Fibroblast of the conjunctiva (primary cell): ENCODE results near the gene CAPN10.

Experiments used
- DNase-seq: peaks from one replicate; pipeline ENCODE4 v3.0.0-alpha.2; 2010; ENCODE audit warnings: low read depth

CAPN10 gene

GRCh38 chr2:240575101-240575965, 11.2 kb upstream of the CAPN10 start:
- DNase-seq, result no peak

DNA sequence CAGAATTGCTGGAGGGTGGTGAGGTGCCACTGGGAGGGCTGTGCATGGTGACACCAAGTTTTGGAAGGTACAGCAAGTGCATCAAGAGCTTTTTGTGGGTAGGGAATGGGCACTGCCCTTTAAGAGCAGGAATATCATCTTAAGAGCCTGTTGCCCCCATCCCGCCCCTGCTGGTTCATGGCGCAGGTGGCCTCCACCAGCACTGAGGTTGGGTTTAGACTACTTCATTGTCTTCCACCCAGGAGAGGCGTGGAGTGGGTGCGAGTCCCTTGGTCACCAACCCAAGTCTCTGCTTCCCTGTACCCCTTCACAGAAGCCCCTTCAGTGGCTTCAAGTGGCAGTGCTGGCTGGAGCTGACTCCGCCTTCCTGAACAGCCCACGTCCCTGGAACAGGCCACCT, 10.5 kb upstream of the CAPN10 start:
- no peak for DNase-seq

DNA sequence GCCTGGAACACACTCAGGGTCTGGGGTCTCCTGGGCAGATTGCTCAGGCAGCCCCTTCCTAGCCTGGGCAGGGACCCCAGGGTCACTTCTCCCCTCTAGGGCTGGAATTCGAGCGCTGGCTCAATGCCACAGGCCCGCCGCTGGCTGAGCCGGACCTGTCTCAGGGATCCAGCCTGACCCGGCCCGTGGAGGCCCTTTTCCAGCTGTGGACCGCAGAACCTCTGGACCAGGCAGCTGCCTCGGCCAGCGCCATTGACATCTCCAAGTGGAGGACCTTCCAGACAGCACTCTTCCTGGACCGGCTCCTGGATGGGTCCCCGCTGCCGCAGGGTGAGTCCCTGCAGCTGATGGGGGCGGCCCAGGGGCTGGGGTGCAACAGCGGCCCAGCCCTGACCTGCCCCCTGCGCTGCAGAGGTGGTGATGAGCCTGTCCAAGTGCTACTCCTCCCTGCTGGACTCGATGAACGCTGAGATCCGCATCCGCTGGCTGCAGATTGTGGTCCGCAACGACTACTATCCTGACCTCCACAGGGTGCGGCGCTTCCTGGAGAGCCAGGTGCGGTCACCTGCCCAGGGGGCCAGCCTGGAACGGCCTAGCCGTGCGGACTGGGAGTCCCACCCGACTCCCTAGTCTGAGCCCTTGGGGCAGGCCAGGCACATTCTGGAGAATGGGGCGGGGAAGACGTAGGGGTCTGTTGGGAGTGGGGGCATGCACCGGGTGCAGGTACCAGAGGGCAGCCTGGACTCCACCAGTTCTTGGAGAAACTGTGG, 9.9 kb upstream of the CAPN10 start:
- DNase-seq, result no peak

- DNase-seq, result no peak
Measured at GRCh38 chr2:240577281-240578109, 9.0 kb upstream of the CAPN10 start.

DNA sequence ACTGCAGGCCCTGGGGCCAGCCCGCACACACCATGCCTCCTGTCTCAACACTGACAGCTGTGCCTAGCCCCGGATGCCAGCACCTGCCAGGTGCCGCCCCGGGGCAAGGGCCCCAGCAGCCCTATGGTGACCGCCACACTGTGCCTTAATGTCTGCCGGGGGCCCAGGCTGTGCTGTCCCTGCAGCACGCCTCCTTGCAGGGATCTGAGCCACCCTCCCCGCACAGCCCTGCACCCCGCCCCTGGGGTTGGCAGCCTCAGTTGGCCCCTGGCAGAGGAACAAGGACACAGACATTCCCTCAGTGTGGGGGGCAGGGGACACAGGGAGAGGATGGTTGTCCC, 8.5 kb upstream of the CAPN10 start:
- DNase-seq, result no peak

- no peak for DNase-seq
Measured at GRCh38 chr2:240578488-240578887, 8.0 kb upstream of the CAPN10 start.

GRCh38 chr2:240579071-240579762, 7.3 kb upstream of the CAPN10 start:
- DNase-seq, result no peak

- peak; percentile 50 for DNase-seq
Measured at GRCh38 chr2:240579771-240580614, 6.5 kb upstream of the CAPN10 start.

- no peak for DNase-seq
Measured at GRCh38 chr2:240581811-240582210, 4.7 kb upstream of the CAPN10 start.

DNA sequence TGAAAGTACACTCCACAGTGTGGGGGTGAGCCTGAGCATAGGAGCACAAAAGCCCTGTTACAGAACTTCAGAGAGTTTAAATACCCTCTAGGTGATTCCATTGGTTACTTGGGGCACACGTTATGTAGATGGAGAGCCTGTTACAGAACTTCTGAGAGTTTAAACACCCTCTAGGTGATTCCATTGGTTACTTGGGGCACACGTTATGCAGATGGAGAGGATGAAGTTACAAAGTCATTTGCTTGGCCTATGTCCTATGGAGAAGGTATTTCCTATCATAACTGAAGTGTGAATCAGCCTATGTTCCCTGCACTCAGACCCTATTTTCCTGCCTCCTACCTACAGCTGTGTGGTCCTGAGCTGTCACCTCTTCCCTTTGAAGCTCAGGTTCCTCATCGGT, 3.8 kb upstream of the CAPN10 start:
- DNase-seq, result no peak

DNA sequence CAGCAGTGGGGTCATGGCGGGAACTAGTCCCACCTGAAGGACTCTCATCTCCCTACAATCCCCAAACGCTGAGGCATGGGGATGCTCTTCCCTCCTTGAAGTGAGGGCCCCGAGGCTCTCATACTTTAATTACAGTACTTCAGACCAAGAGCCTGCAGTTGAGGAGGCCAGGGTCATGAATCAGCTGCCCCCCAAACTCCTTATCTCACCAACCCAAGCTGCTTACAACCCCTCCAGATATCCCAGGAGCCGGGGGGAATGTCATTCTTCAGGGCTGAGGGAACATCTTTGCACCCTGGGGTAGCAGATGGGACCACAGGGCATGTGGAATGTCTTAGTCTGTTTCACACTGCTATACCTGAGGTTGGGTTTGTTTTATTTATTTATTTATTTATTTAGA, 2.8 kb upstream of the CAPN10 start:
- no peak for DNase-seq

DNA sequence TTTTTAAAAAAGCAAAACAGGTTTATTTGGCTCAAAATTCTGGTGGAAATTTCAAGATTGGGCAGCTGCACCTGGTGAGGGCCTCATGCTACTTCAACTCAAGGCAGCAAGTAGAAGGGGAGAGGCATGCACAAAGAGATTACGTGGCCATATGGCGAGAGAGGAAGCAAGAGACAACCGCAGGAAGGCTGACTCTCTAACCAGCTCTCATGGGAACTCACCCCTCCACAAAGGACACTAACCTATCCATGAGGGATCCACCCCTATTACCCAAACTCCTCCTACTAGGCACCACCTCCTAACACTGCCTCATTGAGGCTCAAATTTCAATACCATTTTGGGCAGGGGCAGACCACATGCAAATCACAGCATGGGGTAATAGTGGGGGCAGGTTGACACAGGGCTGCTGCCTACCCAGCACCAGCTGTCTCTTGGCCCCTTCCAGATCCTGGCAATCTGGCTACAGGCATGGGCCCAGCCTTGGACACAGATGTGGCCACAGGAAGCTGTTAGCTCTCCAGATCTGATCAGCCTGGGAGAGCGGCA, 2.0 kb upstream of the CAPN10 start:
- no peak for DNase-seq

DNA sequence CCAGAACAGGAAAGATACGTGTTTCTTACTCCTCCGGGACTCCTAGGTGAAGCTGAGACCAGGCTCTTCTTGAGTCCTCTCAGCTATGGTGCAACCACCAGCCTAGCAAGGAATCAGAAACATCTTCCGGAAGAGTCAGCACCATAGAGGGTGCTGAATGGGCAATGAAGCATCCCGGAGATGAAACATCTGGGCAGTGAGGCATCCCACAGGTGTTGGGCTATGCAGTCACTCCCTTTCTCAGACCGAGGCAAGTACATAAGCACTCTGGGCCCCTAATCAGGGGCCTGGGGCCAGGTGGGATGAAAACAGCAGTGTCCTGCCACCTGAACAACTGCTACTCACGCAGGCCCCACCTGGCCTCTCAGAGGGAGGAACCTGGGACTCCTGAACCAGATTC, 1.4 kb upstream of the CAPN10 start:
- DNase-seq, result no peak

DNA sequence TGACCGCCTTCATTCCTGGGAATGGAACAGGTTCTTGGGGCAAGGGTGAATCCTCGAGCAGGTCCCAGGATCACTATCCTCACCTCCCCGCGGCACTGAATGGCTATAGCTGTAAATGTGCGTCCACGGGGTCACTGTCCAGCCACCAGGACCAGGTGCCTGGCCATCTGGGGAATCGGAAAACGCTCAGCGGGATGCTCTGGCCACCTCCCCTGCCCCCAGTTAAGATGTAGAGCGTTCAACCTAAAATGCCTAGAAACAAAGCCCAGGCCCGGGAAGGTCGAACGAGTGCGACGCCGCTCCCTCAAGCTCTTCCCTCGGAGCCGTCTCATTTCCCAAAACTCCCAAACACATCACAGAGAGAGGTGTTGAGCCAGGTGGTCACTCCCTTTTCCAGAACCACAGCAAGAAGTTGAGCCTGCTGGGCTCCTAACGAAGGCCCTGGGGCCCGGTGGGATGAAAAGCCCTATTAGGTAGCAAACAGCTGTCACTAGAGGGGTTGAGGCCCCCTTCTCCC, 795 bp upstream of the CAPN10 start:
- DNase-seq, result no peak

DNA sequence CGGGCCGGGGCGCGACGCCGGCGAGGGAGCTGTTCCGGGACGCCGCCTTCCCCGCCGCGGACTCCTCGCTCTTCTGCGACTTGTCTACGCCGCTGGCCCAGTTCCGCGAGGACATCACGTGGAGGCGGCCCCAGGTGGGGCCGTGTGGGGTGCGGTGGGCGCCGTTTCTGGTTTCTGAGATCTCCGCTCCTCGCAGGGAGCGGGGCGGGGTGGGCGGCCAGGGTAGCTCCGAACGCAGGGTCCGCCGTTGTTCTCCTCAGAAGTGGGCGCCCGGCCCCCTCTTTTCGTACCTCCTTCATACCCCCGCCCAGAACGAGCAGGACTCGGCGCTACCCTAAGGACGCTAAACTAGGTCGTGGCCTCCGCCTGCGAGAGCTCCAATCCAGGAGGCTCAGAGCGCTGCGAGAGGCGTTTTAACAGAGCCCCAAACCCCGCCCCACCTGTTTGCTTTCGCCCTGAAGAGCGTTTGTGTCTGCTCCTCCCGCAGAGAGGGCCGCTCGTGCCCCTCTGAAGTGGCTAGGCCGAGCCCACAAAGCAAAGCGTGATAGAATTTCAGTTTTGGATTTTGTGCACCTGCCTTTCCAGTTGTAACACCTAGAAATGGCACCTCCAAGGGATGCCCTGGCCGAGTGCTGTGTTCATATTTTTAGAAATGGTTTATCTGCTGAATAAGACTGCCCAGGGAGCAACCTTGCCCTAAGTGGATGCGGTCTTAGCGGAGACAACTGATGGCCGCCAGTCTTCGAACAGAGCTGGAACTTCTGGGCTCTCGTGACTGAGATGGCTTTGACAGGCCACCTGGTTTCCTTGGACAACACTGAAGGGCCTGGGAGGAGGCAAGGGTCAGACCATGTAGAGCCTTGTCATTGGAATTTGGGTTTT, 626 bp downstream of the CAPN10 start:
- no peak for DNase-seq

DNA sequence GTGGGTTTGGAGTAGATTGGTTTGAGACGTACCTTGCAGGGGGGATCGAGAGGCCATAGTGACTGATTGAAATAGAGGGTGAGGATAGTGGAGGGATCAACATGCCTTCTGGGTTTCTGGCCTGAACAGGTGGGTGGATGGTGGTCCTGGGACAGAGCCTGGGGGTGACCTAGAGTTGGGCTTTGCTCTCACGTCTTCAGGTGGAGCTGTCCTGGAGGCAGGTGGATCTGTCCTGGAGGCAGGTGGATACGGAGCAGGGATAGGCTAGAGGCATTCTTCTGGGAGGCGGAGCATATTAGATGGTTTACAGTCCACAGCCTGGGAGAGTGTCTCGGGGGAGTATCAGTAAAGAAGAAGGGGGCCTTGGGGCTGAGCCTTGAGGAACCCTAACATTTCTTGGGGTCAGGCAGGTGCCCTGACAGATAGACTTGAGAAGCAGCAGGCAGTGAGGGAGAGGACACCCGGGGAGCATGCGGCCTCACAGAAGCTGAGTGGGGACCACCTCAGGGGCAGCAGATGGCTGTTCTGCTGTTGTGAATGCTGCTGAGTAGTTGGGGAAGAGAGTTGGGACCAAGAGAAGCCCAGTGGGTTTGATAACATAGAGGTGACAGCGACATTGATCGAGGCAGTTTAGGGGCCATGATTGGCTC, 1.6 kb downstream of the CAPN10 start:
- no peak for DNase-seq

DNA sequence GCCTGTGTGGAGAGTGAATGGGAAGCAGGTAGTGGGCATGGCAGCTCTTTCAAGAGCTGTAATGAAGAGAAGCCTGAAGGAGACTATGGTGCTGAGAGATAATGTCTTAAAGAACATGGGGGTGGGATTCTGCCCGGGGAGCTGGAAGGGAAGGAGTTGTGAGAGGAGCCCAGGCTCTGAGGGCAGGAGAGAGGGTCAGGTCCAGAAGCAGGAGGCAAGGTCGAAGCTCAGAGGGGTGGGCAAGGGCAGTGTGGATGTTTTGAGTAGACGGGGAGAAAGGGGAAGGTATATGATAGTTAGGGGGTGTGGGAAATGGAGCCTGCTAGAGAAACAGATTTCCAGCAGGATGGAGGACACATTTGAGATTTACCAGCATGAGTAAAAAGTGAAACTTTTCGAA, 2.1 kb downstream of the CAPN10 start:
- DNase-seq, result no peak

DNA sequence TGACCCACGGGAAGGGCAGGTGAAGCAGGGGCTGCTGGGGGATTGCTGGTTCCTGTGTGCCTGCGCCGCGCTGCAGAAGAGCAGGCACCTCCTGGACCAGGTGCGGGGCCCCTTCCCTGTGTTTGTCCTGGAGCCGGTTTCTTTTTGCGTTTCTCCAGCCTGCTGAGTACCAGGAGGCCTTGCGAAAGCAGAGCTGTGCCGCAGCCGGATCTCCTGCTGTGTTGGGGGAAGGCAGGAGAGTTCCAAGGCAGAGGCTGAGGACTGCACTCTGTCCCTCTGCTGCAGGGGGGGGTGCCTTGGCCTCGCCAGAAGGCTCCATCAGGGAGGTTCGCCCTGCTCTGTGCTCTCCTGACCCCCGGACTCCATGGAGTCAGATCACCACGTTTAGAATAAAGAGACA, 2.8 kb downstream of the CAPN10 start:
- DNase-seq, result no peak
